A673 (cell line): ENCODE data around the gene NTRK1. TPM values are rescaled to one million over a fixed set of nuclear protein-coding genes. Genes with fewer than 3 reads are reported as not detected.

ENCODE experiments used
- BruUV-seq: library from RNA; stranded (reverse); fragments of 400-500 nt; replicated peaks from 2 replicates; lab custom pipeline; 2021; lab: Mats Ljungman, UMichigan
- CTCF ChIA-PET: fragments of 300-600 bp; sonication (Branson Sonifier 250); formaldehyde crosslinking; loops from one replicate; lab custom pipeline; 2022; ENCODE audit warnings: antibody characterized with exemption; lab: Charles Lee
- POLR2A ChIA-PET: fragments of 300-600 bp; sonication (Branson Sonifier 250); formaldehyde crosslinking; loops from one replicate; lab custom pipeline; 2022; ENCODE audit warnings: antibody characterized with exemption; ENCODE audit not compliant: low non-redundant PET; lab: Charles Lee
- DNase-seq: peaks from one replicate; pipeline ENCODE4 v3.0.0-alpha.2; 2015; ENCODE audit warnings: low spot score
- H3K27ac ChIP-seq: fragments of 200-600 bp; sonication (generic); 2 replicates; pipeline ENCODE4 v1.5.1; 2016; ENCODE audit warnings: mixed run types, low read depth, mild to moderate bottlenecking, mixed read lengths, antibody characterized with exemption, low read length; ENCODE audit not compliant: poor library complexity, severe bottlenecking
- H3K27me3 ChIP-seq: fragments of 200-600 bp; sonication (generic); replicated peaks from 2 replicates; pipeline ENCODE4 v1.6.1; 2017; ENCODE audit warnings: mixed run types, low read depth, mild to moderate bottlenecking, mixed read lengths, antibody characterized with exemption, low read length; ENCODE audit not compliant: insufficient read depth, poor library complexity
- H3K36me3 ChIP-seq: fragments of 200-600 bp; sonication (generic); 2 replicates; pipeline ENCODE4 v1.6.1; 2016; ENCODE audit warnings: mixed run types, mild to moderate bottlenecking, mixed read lengths, antibody characterized with exemption, low read length; ENCODE audit not compliant: insufficient read depth, poor library complexity, severe bottlenecking
- H3K4me1 ChIP-seq: fragments of 200-600 bp; sonication (generic); 2 replicates; pipeline ENCODE4 v1.6.1; 2017; ENCODE audit warnings: mixed run types, mild to moderate bottlenecking, mixed read lengths, antibody characterized with exemption, low read length; ENCODE audit not compliant: insufficient read depth, poor library complexity, severe bottlenecking
- H3K4me3 ChIP-seq: fragments of 200-600 bp; sonication (generic); 2 replicates; pipeline ENCODE4 v1.5.1; 2016; ENCODE audit warnings: low read depth, mixed run types, mild to moderate bottlenecking, mixed read lengths, low read length; ENCODE audit not compliant: poor library complexity, severe bottlenecking
- H3K9me3 ChIP-seq: fragments of 200-600 bp; sonication (generic); 2 replicates; pipeline ENCODE4 v1.6.1; 2016; ENCODE audit warnings: mixed run types, low read depth, mild to moderate bottlenecking, mixed read lengths, antibody characterized with exemption, low read length; ENCODE audit not compliant: poor library complexity, severe bottlenecking
- EZH2 ChIP-seq: fragments of 200-600 bp; sonication (generic); IDR thresholded peaks from 2 replicates; pipeline ENCODE4 v1.6.1; 2017; ENCODE audit warnings: borderline replicate concordance, low read depth, mild to moderate bottlenecking, mixed read lengths, antibody characterized with exemption, low read length; ENCODE audit not compliant: poor library complexity, severe bottlenecking
- intact Hi-C: fragments of 100-400 bp; cut with micrococcal nuclease; formaldehyde crosslinking; loops from one replicate; pipeline ENCODE4 v1.10.0; 2022; ENCODE audit not compliant: unreplicated experiment
- total RNA-seq: library from RNA; stranded (reverse); gene quantifications from 2 replicates; pipeline ENCODE4 v1.2.3, GENCODE V29; 2021
- TF ChIP-seq, protein P1 (sequence below): fragments of 300-800, 200-600 bp; sonication (generic); conservative IDR thresholded peaks from 2 replicates; pipeline ENCODE4 v1.5.1; 2017; ENCODE audit warnings: low read depth, mild to moderate bottlenecking, antibody characterized with exemption, low read length, moderate library complexity, mixed read lengths

Gene NTRK1
- total RNA-seq, 1 experiment from 2014 or later, result 5.1 TPM

DNA sequence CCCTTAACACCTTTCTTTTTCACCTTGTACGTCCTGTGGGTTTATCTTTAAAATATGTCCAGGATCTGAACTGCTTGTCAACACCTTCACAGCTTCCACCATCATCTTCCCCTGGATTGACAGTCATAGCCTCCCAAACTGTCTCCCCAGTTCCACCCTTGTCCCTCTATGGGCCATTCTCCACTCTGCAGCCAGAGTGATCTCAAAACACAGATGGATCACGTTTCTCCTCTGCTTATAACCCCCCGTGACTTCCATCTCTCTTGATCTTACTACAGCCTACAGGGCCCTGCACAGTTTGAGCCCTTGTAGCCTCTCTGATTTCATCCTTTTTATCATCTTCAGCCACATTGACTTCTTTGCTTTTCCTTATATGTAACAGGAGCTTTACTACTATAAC is 6.0 kb upstream of the NTRK1 start:
- peaks cover 18% of the 10 kb centered on the region for H3K27me3 ChIP-seq
- no peaks in the 10 kb centered on the region for H3K36me3 ChIP-seq
- intact Hi-C loops, result no loop called here
- ChIA-PET POLR2A (no interaction called here), CTCF (interaction anchor here (1.2 kb wide), 1 partner anchor 16 kb away, joined by 3 read pairs; no protein-coding TSS in a partner anchor)
- H3K4me3 ChIP-seq, result no peak overlapping the region
- H3K27ac ChIP-seq, result no peak overlapping the region
- no peaks in the 10 kb centered on the region for H3K9me3 ChIP-seq
- peaks cover 3% of the 10 kb centered on the region for H3K4me1 ChIP-seq
- TF ChIP-seq, protein P1, sequence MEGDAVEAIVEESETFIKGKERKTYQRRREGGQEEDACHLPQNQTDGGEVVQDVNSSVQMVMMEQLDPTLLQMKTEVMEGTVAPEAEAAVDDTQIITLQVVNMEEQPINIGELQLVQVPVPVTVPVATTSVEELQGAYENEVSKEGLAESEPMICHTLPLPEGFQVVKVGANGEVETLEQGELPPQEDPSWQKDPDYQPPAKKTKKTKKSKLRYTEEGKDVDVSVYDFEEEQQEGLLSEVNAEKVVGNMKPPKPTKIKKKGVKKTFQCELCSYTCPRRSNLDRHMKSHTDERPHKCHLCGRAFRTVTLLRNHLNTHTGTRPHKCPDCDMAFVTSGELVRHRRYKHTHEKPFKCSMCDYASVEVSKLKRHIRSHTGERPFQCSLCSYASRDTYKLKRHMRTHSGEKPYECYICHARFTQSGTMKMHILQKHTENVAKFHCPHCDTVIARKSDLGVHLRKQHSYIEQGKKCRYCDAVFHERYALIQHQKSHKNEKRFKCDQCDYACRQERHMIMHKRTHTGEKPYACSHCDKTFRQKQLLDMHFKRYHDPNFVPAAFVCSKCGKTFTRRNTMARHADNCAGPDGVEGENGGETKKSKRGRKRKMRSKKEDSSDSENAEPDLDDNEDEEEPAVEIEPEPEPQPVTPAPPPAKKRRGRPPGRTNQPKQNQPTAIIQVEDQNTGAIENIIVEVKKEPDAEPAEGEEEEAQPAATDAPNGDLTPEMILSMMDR, result no peak
- BruUV-seq, result no TSS peak
- no peak for DNase-seq

DNA sequence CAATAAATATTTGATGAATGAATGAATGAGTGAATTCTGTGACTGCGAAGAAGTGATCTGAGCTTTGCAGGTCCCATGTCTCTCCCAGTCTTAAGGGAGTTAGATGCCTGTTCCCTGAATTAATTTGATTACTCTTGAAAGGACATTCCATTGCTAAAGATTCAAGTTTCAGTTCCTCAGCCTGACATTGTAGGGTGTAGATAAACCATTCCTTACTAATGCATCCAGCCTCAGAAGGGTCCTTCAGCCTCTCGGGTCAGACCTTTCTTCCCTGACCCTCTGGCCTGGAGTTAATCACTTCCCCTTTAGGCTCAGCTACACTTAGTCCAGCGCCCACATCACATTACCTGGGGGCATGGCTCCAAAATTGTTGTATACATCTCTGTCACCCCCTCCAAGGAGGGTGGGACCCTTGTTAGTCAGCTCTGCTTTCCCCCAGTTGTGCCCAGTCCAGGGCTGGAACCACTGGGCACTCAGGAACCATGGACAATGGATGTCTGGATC is 4.3 kb upstream of the NTRK1 start:
- no TSS peak for BruUV-seq
- intact Hi-C loops, result no loop called here
- no peak overlapping the region for H3K27ac ChIP-seq
- no peak overlapping the region for H3K4me3 ChIP-seq
- no peaks in the 10 kb centered on the region for H3K36me3 ChIP-seq
- POLR2A ChIA-PET, result no interaction called here
- TF ChIP-seq, protein P1, result no peak
- no peak for TF ChIP-seq EZH2
- no peaks in the 10 kb centered on the region for H3K9me3 ChIP-seq
- CTCF ChIA-PET, result no interaction called here
- DNase-seq, result no peak
- H3K27me3 ChIP-seq, result peaks cover 26% of the 10 kb centered on the region
- H3K4me1 ChIP-seq, result peaks cover 10% of the 10 kb centered on the region

DNA sequence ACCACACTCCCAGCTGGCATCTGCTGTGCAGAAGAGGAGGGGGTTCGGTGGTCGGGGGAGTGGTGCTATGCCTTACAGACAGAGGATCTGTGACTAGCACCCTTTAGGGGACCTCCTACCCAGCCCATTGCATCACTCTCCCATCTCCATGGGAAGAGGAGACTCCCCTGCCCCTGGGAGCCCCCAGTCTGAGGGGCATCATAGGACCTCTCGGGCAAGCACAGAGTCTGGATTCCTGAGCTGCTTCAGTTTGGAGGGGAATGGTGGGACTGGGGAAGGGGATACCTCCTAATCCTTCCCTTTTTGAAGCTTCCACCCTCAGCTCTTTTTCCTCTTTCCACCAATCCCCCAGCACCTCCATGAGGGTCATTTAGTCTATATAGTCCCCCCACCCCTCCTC is 3.1 kb upstream of the NTRK1 start:
- H3K27me3 ChIP-seq, result peaks cover 27% of the 10 kb centered on the region
- H3K4me1 ChIP-seq, result peaks cover 10% of the 10 kb centered on the region
- H3K27ac ChIP-seq, result no peak overlapping the region
- no peaks in the 10 kb centered on the region for H3K9me3 ChIP-seq
- H3K4me3 ChIP-seq, result no peak overlapping the region
- ChIA-PET POLR2A (no interaction called here), CTCF (interaction anchor here (0.8 to 1.2 kb wide), 4 partner anchors 70 to 169 kb away, joined by 3 to 5 read pairs (median 4); no protein-coding TSS in a partner anchor)
- intact Hi-C loops, result no loop called here
- no peaks in the 10 kb centered on the region for H3K36me3 ChIP-seq
- no peak for DNase-seq
- TF ChIP-seq EZH2, result no peak
- TF ChIP-seq, protein P1, result no peak
- BruUV-seq, result no TSS peak
